H1 (cell line): Measurements from ENCODE around the gene HCK. TPM values are rescaled to one million over a fixed set of nuclear protein-coding genes. Genes with fewer than 3 reads are reported as not detected.

ENCODE experiments used
- CTCF ChIA-PET: fragments of 300-600 bp; sonication (Branson Sonifier 250); formaldehyde crosslinking; loops from one replicate; lab custom pipeline; 2021; ENCODE audit not compliant: partially characterized antibody; lab: Charles Lee
- POLR2A ChIA-PET: fragments of 300-600 bp; sonication (Branson Sonifier 250); formaldehyde crosslinking; loops from one replicate; lab custom pipeline; 2021; ENCODE audit warnings: inconsistent platforms; ENCODE audit not compliant: partially characterized antibody; lab: Charles Lee
- DNase-seq, 2 experiments: peaks; one replicate each; pipeline versions ENCODE4 v3.0.0 to v3.0.0-alpha.2; 2010 to 2022; ENCODE audit warnings: low spot score in 2 of 2, low read depth in 1 of 2, mixed read lengths in 1 of 2
- FAIRE-seq: peaks from 2 replicates; lab custom pipeline; 2011; peaks lifted over from hg19 to GRCh38; lab: Jason Lieb, UNC
- H2AFZ ChIP-seq: 2 replicates; pipeline ENCODE4 v1.8.1; 2012; ENCODE audit warnings: low read length, inconsistent platforms
- H2AK5ac ChIP-seq: 2 replicates; pipeline ENCODE4 v1.6.1; 2013; ENCODE audit warnings: low read depth, low read length
- H2BK120ac ChIP-seq: replicated peaks from 2 replicates; pipeline ENCODE3; 2013; ENCODE audit warnings: low read depth, low read length, inconsistent platforms
- H2BK12ac ChIP-seq: 2 replicates; pipeline ENCODE4 v1.6.1; 2013; ENCODE audit warnings: low read depth, low read length
- H2BK15ac ChIP-seq: 2 replicates; pipeline ENCODE4 v1.6.1; 2013; ENCODE audit warnings: low read length
- H2BK20ac ChIP-seq: 2 replicates; pipeline ENCODE4 v1.6.1; 2013; ENCODE audit warnings: low read length
- H2BK5ac ChIP-seq: 2 replicates; pipeline ENCODE4 v1.6.1; 2013; ENCODE audit warnings: low read depth, low read length
- H3K14ac ChIP-seq: 2 replicates; pipeline ENCODE4 v1.6.1; 2013; ENCODE audit warnings: inconsistent platforms; ENCODE audit not compliant: insufficient read length
- H3K18ac ChIP-seq: 2 replicates; pipeline ENCODE4 v1.6.1; 2013; ENCODE audit warnings: low read length; ENCODE audit errors: extremely low read depth
- H3K23ac ChIP-seq: 2 replicates; pipeline ENCODE4 v1.6.1; 2013; ENCODE audit warnings: inconsistent platforms; ENCODE audit not compliant: insufficient read length
- H3K23me2 ChIP-seq: 2 replicates; pipeline ENCODE4 v1.6.1; 2013; ENCODE audit warnings: low read depth, low read length
- H3K27ac ChIP-seq: 2 replicates; pipeline ENCODE4 v1.6.1; 2011; ENCODE audit warnings: low read depth, low read length, inconsistent platforms
- H3K27me3 ChIP-seq, 4 experiments: replicated peaks in 1 of 4; 1 replicate in 1 of 4; 2 replicates in 3 of 4; pipeline versions ENCODE4 v1.6.1 to v1.8.1; 2011 to 2013; ENCODE audit warnings: low read length in 3 of 4, mild to moderate bottlenecking in 3 of 4, inconsistent platforms in 2 of 4, mixed read lengths in 2 of 4, moderate library complexity in 1 of 4; ENCODE audit not compliant: control insufficient read depth in 3 of 4, insufficient read depth in 3 of 4; ENCODE audit errors: extremely low read depth in 1 of 4
- H3K36me3 ChIP-seq, 4 experiments: 2 replicates each; pipeline versions ENCODE4 v1.6.1 to v1.8.1; 2011 to 2013; ENCODE audit warnings: mild to moderate bottlenecking in 4 of 4, low read length in 3 of 4, moderate library complexity in 2 of 4, control low read depth in 1 of 4, inconsistent platforms in 1 of 4; ENCODE audit not compliant: insufficient read depth in 4 of 4, control insufficient read depth in 2 of 4
- H3K4ac ChIP-seq: replicated peaks from 2 replicates; pipeline ENCODE3; 2013; ENCODE audit warnings: low read length, low read depth, mixed read lengths, inconsistent platforms; ENCODE audit not compliant: insufficient read length
- H3K4me1 ChIP-seq, 4 experiments: replicated peaks in 1 of 4; 1 replicate in 1 of 4; 2 replicates in 3 of 4; pipeline versions ENCODE4 v1.6.1 to v1.8.1; 2011 to 2013; ENCODE audit warnings: low read length in 3 of 4, inconsistent platforms in 2 of 4, mixed read lengths in 1 of 4; ENCODE audit not compliant: insufficient read depth in 4 of 4, control insufficient read depth in 3 of 4
- H3K4me2 ChIP-seq, 2 experiments: 2 replicates each; pipeline versions ENCODE4 v1.6.1 to v1.8.1; 2011 to 2013; ENCODE audit warnings: low read depth in 2 of 2, low read length in 2 of 2, control low read depth in 1 of 2, inconsistent platforms in 1 of 2, mild to moderate bottlenecking in 1 of 2; ENCODE audit not compliant: insufficient read depth in 1 of 2
- H3K4me3 ChIP-seq, 4 experiments: fragments of 200-600, 300-600 bp in 1 of 4; sonication (generic), shearing (Covaris generic), sonication (Bioruptor Twin) in 1 of 4; 2 replicates each; pipeline versions ENCODE4 v1.5.1 to v1.8.1; 2011 to 2016; ENCODE audit warnings: low read length in 4 of 4, low read depth in 3 of 4, control low read depth in 2 of 4, inconsistent platforms in 2 of 4, mild to moderate bottlenecking in 2 of 4, mixed read lengths in 1 of 4, moderate library complexity in 1 of 4; ENCODE audit not compliant: insufficient read depth in 2 of 4; ENCODE audit errors: extremely low read depth in 1 of 4
- H3K56ac ChIP-seq: replicated peaks from 2 replicates; pipeline ENCODE3; 2013; ENCODE audit warnings: low read depth, mild to moderate bottlenecking, mixed read lengths, low read length, inconsistent platforms; ENCODE audit not compliant: insufficient read length
- H3K79me1 ChIP-seq: 2 replicates; pipeline ENCODE4 v1.6.1; 2013; ENCODE audit warnings: low read depth, low read length, control low read depth
- H3K79me2 ChIP-seq, 2 experiments: 2 replicates each; pipeline versions ENCODE4 v1.6.1 to v1.8.1; 2012 to 2013; ENCODE audit warnings: low read length in 2 of 2, mild to moderate bottlenecking in 2 of 2, inconsistent platforms in 1 of 2; ENCODE audit not compliant: insufficient read depth in 2 of 2, control insufficient read depth in 1 of 2
- H3K9ac ChIP-seq, 4 experiments: replicated peaks in 1 of 4; 1 replicate in 1 of 4; 2 replicates in 3 of 4; pipeline versions ENCODE4 v1.6.1 to v1.8.1; 2011 to 2013; ENCODE audit warnings: low read depth in 3 of 4, low read length in 3 of 4, control low read depth in 2 of 4, mild to moderate bottlenecking in 2 of 4, moderate library complexity in 2 of 4, inconsistent platforms in 1 of 4; ENCODE audit errors: extremely low read depth in 1 of 4
- H3K9me3 ChIP-seq, 2 experiments: 2 replicates each; pipeline versions ENCODE4 v1.6.1 to v1.8.1; 2012 to 2013; ENCODE audit warnings: mild to moderate bottlenecking in 2 of 2, moderate library complexity in 2 of 2, control low read depth in 1 of 2, inconsistent platforms in 1 of 2, low read depth in 1 of 2, low read length in 1 of 2, mixed read lengths in 1 of 2; ENCODE audit not compliant: insufficient read depth in 2 of 2
- H4K20me1 ChIP-seq, 2 experiments: replicated peaks in 1 of 2; 2 replicates each; pipeline versions ENCODE3 to v1.8.1; 2011 to 2013; ENCODE audit warnings: inconsistent platforms in 2 of 2, low read length in 2 of 2, mild to moderate bottlenecking in 1 of 2; ENCODE audit not compliant: insufficient read depth in 2 of 2, control insufficient read depth in 1 of 2
- H4K5ac ChIP-seq: 2 replicates; pipeline ENCODE4 v1.6.1; 2013; ENCODE audit warnings: low read length, low read depth, mixed read lengths, inconsistent platforms; ENCODE audit not compliant: insufficient read length
- H4K8ac ChIP-seq: 2 replicates; pipeline ENCODE4 v1.8.0; 2013; ENCODE audit warnings: mild to moderate bottlenecking, moderate library complexity, low read length, inconsistent platforms; ENCODE audit not compliant: insufficient read depth; ENCODE audit errors: extremely low read depth
- H4K91ac ChIP-seq: replicated peaks from 2 replicates; pipeline ENCODE3; 2013; ENCODE audit warnings: low read length, mixed read lengths, inconsistent platforms; ENCODE audit not compliant: insufficient read length
- CREB1 ChIP-seq: IDR thresholded peaks from 2 replicates; pipeline ENCODE4 v1.6.1; 2012; ENCODE audit warnings: inconsistent platforms
- polyA plus RNA-seq, 7 experiments: library from polyadenylated mRNA; depleted of rRNA in 3 of 7; stranded (reverse) in 5 of 7; unstranded in 2 of 7; fragments of >200 nt in 5 of 7; fragments of 200-250 nt in 2 of 7; gene quantifications; 1 replicate in 5 of 7; 2 replicates in 1 of 7; 4 replicates in 1 of 7; pipeline versions ENCODE4 v1.2.1 to v1.2.3, GENCODE V29; 2011 to 2013; ENCODE audit warnings: missing spikeins in 2 of 7, mixed read lengths in 2 of 7
- total RNA-seq: library from RNA; stranded (reverse); fragmentation: NEBNext Ultra II Directional; extraction: Animal tissue kit (Norgen Biotek cat#: 25700); gene quantifications from 2 replicates; pipeline ENCODE4 v1.2.1, GENCODE V29; 2021
- TF ChIP-seq, protein P1 (sequence below): IDR thresholded peaks from 2 replicates; pipeline ENCODE4 v1.6.1; 2011; ENCODE audit warnings: low read length, improper control_type of control experiment

Gene HCK
- total and polyA plus RNA-seq, 2 of the 8 experiments (the other 6 are each of a cell fraction or from before 2014, with no cell fraction given) = 0.37 to 4.3 TPM

DNA sequence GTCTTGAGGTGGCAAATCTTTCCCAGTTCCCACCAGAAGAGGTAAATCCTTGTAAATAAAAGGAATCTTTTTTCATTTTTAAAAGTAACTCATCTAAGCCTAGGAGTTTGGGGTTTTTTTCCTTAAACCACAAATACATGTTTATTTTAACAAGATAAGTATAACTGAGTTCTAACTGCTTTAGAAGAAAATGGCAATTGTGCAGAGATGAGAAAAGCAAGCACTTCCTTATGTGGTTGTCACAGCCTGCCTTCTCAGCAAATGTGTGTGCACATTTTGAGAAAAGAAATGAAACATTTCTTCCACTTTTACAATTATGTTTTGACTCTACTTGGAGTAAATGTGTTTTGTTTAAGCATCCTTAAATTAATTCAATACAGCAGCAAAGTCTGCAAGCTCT lies 17.7 kb downstream of the HCK start:
- CTCF ChIA-PET = no interaction called here

More for the DNA sequence above, 17.7 kb downstream of the HCK start:
- Histone ChIP-seq H4K91ac (no peak overlapping the region), H3K23ac (no peak overlapping the region), H3K4me1 (peaks cover 0 to 3% (median 0%) of the 10 kb centered on the region in 4 experiments; a peak in 2 of 7 replicates), H2AK5ac (no peak overlapping the region), H4K20me1 (no peaks in the 10 kb centered on the region), H3K23me2 (no peaks in the 10 kb centered on the region), H4K5ac (no peak overlapping the region), H3K14ac (no peak overlapping the region), H3K27ac (no peak overlapping the region), H4K8ac (no peak overlapping the region), H2AFZ (no peak overlapping the region), H3K4me2 (no peak overlapping the region), H2BK15ac (no peak overlapping the region), H2BK120ac (no peak overlapping the region), H3K56ac (no peak overlapping the region), H3K36me3 (no peaks in the 10 kb centered on the region), H3K79me2 (no peaks in the 10 kb centered on the region), H3K4me3 (no peak overlapping the region), H2BK12ac (no peak overlapping the region), H3K18ac (no peak overlapping the region), H3K9me3 (no peaks in the 10 kb centered on the region), H3K27me3 (no peaks in the 10 kb centered on the region), H2BK5ac (no peak overlapping the region), H2BK20ac (no peak overlapping the region), H3K4ac (no peak overlapping the region), H3K9ac (no peak overlapping the region), H3K79me1 (no peaks in the 10 kb centered on the region)
- DNase-seq (no peak), FAIRE-seq (no peak)
- TF ChIP-seq, protein P1, sequence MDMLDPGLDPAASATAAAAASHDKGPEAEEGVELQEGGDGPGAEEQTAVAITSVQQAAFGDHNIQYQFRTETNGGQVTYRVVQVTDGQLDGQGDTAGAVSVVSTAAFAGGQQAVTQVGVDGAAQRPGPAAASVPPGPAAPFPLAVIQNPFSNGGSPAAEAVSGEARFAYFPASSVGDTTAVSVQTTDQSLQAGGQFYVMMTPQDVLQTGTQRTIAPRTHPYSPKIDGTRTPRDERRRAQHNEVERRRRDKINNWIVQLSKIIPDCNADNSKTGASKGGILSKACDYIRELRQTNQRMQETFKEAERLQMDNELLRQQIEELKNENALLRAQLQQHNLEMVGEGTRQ = no peak
- TF ChIP-seq CREB1 = no peak
- POLR2A ChIA-PET = no interaction called here
